NCI-H128 (cell line): ENCODE data around the gene SP110.
"Not testable (repeated sequence)": the region's sequence is repeated elsewhere in the genome, so short reads cannot be mapped to it uniquely, and the experiment has no call there.

Experiments
- DNase-seq: peaks from one replicate; lab custom pipeline; 2025; ENCODE audit not compliant: unreplicated experiment; lab: John Stamatoyannopoulos, UW

SP110 gene

DNA sequence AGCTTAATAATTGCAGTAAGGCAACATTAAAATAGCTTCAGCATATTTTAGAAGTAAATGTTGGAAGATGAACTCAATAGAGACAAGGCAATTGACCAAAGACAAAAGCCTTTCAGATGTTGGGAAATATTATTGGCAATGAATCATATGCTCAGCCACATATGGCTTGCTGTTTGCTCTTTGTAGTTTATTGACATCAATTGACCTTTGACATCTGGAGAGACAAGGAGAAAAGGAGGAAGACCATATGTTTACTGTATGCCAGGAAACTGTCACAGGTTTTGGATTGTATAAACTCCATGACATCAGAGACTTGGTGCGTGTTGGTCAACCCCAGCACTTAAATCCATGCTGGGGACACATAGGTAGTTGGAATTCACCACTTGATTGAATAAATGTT, 90.4 kb downstream of the SP110 start:
- DNase-seq, result no peak

DNA sequence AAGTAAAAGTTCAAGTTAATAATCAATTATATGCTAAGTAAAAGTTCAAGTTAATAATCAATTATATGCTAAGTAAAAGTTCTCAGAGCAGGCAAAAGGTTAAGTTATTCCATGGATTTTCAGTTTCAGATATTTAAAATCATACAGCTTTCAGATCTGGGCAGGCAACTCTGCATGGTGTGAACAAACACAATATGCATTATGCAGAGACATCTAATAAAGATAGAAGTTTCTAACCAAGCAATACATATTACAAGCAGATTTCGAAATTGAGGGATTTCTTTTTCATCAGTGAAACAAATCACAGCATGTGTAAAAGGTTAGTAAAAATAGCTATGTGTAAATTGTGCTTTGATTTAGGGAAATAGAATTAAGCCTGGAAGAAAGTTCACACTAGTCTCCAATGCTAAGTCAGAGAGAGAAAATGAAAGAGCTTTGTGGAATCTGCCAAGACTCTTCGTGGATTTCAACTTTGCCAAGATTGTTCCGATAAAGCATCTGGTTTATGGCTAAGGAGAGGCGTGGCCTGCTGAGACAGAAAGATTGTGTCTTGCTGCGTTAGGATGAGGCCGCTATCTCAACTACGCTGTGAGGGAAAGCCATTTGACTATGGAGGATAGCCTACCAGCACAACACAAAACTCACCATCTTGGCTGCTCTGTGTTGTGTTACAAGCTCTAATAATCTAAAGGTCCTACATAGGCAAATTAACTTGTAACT, 91.0 kb downstream of the SP110 start:
- no peak for DNase-seq

DNA sequence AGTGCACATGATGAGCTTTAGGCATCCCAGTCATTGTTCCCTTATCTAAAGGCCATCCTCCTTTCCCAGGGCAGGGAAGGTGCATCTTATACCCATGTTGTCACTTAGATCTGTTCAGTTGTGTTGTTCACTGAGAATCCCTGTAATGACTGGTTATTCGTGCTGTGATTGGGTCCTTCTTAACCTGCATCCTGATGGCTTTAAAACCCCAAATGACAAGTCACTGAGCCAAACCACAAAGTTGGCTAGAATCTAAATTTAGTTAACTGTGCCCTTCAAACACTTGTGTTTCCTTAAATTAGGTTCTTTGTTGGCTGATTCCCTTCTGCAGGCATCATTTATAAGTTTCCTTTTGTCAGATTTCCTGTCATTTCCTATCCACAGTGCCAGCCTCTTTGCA, 92.6 kb downstream of the SP110 start:
- no peak for DNase-seq

DNA sequence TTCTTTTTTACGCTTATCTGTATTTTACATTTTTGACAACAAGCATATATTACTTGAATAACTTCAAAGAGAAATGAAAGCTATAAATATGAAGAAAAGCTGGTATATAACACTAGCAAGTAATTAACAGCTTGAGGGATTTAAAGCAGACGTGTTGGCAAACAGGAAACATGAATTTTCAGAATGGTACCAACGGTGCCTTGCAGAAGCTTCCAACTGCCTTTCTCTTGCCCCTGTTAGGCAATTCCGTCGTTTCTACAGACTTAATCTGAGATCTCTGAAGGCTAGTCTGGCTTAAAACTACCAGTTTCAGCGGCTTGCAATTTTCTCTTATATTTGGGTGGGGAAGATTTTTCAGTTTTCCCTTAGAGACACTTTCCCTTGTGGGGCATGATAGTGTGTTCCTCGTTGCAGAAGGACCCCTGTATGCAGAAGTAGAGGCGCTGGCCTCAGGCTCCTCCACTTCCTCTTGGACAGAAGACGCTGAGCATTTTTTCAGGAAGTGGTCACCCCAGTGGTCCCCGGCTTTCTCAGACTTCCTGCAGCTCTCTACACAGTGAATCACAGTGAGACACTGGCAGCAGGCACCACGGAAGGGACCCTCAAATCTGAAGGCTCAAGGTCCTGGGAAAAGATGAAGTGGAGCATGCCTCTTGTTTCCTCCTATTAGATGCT, 94.9 kb downstream of the SP110 start:
- no peak for DNase-seq

DNA sequence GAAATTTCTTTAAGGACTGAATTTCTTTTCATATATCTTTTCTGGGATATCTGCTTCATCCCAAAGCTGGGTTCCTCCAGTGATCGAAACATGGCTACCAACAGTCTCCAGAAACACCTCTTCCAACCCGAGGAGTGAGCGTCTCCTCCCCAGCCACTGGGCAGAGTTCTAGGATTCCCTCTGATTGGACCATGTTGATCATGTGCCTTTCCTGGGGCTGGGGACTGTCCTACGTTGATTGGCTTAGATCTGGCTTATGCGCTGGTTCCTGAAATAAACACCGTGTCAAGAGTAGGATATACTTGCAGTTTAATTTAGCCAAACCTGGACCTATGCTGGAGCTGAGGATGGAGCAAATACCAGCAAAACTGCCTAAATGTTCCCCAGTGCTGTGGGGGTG, 95.5 kb downstream of the SP110 start:
- DNase-seq, result no peak

DNA sequence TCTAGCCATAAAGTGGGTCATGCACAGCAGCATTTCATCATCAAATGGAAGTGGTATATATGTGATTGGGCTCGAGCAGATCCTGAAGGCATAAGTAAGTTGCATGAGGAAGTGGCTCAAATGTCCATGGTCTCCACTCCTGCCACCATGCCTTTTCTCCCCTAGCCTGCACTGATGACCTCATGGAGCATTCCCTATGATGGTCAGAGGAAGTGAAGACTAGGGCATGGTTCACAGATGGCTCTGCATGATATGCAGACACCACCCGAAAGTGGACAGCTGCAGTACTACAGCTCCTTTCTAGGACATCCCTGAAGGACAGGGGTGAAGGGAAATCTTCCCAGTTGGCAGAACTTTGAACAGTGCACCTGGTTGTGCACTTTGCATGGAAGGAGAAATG, 99.4 kb downstream of the SP110 start:
- not testable (repeated sequence) for DNase-seq

DNA sequence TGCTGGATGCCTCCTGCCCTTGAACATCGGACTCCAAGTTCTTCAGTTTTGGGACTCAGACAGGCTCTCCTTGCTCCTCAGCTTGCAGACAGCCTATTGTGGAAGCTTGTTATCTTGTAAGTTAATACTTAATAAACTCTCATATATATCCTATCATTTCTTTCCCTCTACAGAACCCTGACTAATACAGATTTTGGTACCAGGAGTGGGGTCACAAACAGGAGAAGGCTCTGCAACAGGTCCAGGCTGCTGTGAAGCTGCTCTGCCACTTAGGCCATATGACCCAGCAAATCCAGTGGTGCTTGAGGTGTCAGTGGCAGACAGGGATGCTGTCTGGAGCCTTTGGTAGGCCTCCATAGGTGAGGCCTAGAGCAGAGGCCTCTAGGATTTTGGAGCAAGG, 100.0 kb downstream of the SP110 start:
- DNase-seq, result not testable (repeated sequence)
